Germinal center (tissue), 1 donor: ENCODE results near the gene RBM46.

ENCODE experiments used
- DNase-seq: peaks from one replicate; pipeline ENCODE4 v3.0.0; 2012; ENCODE audit warnings: mixed read lengths, low spot score

Gene RBM46, protein sequence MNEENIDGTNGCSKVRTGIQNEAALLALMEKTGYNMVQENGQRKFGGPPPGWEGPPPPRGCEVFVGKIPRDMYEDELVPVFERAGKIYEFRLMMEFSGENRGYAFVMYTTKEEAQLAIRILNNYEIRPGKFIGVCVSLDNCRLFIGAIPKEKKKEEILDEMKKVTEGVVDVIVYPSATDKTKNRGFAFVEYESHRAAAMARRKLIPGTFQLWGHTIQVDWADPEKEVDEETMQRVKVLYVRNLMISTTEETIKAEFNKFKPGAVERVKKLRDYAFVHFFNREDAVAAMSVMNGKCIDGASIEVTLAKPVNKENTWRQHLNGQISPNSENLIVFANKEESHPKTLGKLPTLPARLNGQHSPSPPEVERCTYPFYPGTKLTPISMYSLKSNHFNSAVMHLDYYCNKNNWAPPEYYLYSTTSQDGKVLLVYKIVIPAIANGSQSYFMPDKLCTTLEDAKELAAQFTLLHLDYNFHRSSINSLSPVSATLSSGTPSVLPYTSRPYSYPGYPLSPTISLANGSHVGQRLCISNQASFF

DNA sequence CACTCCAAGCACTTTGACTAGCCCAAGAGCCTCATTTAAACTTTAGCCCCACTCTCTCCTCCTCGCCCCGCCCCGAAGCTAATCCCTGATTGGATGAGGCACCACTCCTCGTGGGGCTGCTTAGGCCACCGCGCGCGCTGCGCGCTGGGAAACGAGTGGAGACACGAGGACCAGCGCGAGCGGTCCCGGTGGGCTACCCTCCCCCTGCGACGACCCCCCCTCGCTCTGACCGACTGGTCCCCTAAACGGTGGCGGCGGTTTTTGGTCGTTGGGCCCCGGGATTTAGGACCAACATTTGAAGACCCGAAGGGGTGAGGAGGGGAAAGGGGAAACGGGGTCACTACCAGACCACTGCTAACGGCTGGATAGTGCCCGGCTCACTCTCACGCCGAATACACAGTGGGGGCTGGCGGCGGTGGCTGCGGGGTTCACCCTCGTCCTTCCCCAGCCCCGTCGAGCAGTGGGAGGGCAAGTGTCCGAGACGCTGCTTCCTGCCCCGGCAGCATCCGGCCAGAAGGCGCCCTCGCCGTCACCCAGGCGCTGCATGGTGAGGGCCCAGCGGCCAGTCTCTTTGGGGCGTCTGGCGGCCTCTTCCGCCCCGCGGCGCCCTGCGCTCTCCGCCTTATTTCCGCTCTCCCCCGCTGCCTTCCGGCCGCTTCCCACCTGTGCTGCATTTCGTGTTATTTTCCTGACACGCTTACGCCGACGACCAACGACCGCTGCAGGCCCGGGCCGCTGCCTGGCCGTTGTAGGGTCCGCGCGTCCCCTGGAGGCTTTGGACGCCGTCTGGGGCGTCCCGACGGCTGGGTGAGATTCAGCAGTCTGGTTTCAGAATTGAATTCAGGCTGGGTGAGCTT is at the start of gene RBM46:
RBM46 (plus strand) TSS at position 147 of the 857 bp plus-strand sequence. CDS start 15,481 bp downstream, outside the sequence.
- no peak for DNase-seq

- DNase-seq = no peak
Measured at GRCh38 chr4:154731756-154732155, 49.3 kb upstream of the RBM46 start.

- no peak for DNase-seq
Measured at GRCh38 chr4:154732669-154733068, 48.4 kb upstream of the RBM46 start.

- no peak for DNase-seq
Measured at GRCh38 chr4:154736770-154737169, 44.3 kb upstream of the RBM46 start.

GRCh38 chr4:154738426-154738825 is 42.6 kb upstream of the RBM46 start:
- no peak for DNase-seq

- DNase-seq = no peak
Measured at GRCh38 chr4:154739111-154739510, 42.0 kb upstream of the RBM46 start.

DNA sequence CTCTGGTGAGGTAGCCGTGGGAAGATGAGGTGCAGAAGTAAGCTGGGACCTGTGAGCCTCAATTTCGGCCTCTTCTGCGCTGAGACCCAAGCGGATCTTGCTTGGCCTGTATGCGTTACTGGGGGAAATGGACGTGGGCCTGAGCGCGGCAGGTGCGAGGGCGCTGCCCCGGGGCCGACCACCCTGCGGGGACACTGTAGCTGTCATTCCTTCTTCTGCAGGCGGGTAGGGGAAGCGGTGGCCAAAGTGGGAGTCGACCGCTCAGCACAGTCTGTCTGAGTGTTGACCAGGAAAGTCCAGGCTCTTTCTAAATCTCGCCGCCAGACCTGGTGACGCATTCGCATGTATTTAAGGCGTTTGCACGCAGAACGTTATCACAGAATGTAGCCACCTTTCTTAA is 40.6 kb upstream of the RBM46 start:
- no peak for DNase-seq

DNA sequence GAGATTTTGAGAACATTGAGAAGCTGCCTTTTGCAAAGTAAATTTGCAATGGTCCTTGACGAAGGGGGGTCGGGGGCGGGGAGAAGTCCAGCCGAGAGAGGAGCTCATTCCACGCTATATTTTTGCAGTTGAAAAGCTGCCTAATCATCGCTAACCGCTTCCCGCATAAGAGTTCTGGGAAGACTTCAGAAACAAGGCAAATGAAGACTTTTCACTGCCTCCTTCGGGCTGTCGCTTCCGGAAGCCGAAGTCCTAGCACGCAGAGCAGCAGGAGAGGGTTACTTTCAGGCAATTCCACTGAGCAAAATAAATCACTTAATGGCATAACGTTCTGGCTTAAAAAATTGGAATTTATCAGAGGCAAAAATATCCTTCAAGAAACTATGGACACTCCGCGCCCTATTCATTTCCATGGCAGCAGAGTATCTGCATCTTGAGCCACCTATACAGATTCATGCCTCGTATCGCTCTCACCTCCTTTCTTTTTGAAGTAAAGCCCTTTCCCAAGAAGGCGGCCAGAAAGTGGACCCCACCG is 39.9 kb upstream of the RBM46 start:
- no peak for DNase-seq

GRCh38 chr4:154741922-154742850 is 38.9 kb upstream of the RBM46 start:
- no peak for DNase-seq

- DNase-seq = peak; percentile 56
Measured at GRCh38 chr4:154743683-154744340, 37.3 kb upstream of the RBM46 start, which contains the start of gene LRAT. LRAT (plus strand) TSS chr4:154744000; CDS start chr4:154744327, 327 bp downstream.

DNA sequence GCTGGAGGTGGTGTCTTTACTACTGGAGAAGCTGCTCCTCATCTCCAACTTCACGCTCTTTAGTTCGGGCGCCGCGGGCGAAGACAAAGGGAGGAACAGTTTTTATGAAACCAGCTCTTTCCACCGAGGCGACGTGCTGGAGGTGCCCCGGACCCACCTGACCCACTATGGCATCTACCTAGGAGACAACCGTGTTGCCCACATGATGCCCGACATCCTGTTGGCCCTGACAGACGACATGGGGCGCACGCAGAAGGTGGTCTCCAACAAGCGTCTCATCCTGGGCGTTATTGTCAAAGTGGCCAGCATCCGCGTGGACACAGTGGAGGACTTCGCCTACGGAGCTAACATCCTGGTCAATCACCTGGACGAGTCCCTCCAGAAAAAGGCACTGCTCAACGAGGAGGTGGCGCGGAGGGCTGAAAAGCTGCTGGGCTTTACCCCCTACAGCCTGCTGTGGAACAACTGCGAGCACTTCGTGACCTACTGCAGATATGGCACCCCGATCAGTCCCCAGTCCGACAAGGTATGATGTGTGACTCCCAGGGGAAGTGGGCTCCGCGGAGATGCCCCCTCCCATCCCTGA is 36.6 kb upstream of the RBM46 start:
- DNase-seq = no peak

- DNase-seq = no peak
Measured at GRCh38 chr4:154757713-154758112, 23.4 kb upstream of the RBM46 start.

DNA sequence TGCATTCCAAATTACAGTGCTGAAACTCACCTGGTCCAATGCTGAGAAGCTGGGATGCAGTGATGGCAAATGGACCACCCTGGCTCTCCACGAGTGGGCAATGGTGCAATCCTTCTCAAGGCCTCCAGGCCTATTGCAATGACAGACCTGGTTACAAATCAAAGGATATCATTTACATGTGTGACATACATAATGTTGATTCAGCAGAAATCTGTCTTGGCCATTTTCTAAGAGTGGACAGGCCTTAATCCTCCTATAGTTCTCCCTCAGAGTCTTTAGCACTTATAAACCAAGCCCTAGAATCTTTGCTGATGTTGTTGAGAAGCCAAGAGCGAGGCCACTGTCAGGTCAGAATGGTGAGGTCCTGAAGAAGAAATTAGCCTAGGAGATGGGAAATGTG is 20.2 kb upstream of the RBM46 start:
- no peak for DNase-seq

GRCh38 chr4:154778264-154778663 is 2.8 kb upstream of the RBM46 start:
- no peak for DNase-seq

- no peak for DNase-seq
Measured at GRCh38 chr4:154779362-154779947, 1.6 kb upstream of the RBM46 start.

DNA sequence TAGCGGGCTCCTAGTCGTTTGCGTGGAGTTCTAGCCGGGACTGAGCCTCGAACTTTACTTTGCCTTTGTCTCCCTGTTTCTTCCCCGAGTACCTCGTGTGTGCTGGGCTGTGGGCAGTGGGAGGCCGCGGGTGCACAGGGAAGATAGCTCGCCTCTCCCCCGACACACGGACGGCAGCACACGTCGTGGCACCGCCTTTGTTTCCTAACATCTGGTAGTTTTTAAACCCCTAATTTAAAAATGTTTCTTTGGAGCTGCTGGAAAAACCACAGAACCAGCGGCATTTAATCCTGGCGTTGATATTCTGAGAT is 866 bp downstream of the RBM46 start:
- no peak for DNase-seq

DNA sequence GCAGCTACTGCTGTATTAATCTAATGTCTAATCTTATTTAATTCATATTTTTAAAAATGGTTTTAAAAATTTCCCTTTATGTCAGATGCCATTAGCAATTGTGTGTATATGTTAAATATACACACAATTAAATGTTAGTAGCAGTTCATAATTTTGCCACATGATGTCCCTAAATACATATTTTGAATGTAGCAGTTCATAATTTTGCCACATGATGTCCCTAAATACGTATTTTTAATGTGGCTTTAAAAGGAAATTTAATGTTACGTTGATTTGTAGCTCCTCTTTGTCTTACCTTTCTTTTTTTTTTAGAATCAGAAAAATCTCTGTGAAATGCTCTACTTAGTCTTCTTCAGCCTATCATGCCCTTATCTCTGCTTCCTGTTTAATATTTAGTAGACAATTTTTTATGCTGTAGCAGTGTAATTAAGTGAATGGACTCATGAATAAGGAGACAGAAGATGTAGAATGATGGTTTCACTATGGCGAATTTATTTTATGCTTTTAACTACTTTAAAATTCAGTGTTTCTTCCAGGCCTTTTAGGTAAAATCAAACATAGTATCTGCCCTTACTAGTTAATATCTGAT is 26.1 kb downstream of the RBM46 start:
- no peak for DNase-seq

- DNase-seq = no peak
Measured at GRCh38 chr4:154818230-154818629, 37.2 kb downstream of the RBM46 start.

GRCh38 chr4:154822775-154823174 is 41.7 kb downstream of the RBM46 start:
- no peak for DNase-seq

GRCh38 chr4:154836030-154836429 is 55.0 kb downstream of the RBM46 start:
- DNase-seq = no peak
